Measurements from ENCODE around the gene NTM. TPM values are rescaled to one million over a fixed set of nuclear protein-coding genes. Genes with fewer than 3 reads are reported as not detected.

Gene NTM
- total RNA-seq, 4 donors from 2014 or later, result 0.40 to 3.1 (median 2.1) TPM; not detected in 1

- intact Hi-C loops (cut with DNase I; ENCODE audit: low total_unique reads), result loop anchor here (5.0 kb wide), 1 partner anchor 1149 kb away; no protein-coding TSS in a partner anchor
- DNase-seq, result no peak
- Histone ChIP-seq H3K4me1 (no peaks in the 10 kb centered on the region), H3K4me3 (no peak overlapping the region), H3K27ac (no peak overlapping the region), H3K9me3 (no peaks in the 10 kb centered on the region), H3K27me3 (no peaks in the 10 kb centered on the region), H3K36me3 (no peaks in the 10 kb centered on the region)
- in situ Hi-C loops (cut with MboI; ENCODE audit: low pct_ligation_motif_present in 1 of 4, low pct_unique_long_range_greater_than_20kb in 1 of 4, low sequenced_read_pairs in 3 of 4), result no loop called here
- TF ChIP-seq POLR2AphosphoS5 (IDR thresholded peaks at IDR 0.05), result no peak
- no peak for TF ChIP-seq CTCF (IDR thresholded peaks at IDR 0.05)
- no peak for TF ChIP-seq EP300 (IDR thresholded peaks at IDR 0.05; ENCODE audit: low read depth)
- TF ChIP-seq POLR2A (IDR thresholded peaks at IDR 0.05), result no peak
- WGBS, 2 donors (ENCODE audit: low coverage in 1 of 2), result 40 to 46% methylated on average over 9 of the region's 9 CpGs
Observed at GRCh38 chr11:131626788-131627187, 256.4 kb downstream of the NTM start.

GRCh38 chr11:131628739-131629138, 258.3 kb downstream of the NTM start:
- no peak for DNase-seq
- H3K27me3 ChIP-seq, result no peaks in the 10 kb centered on the region
- intact Hi-C loops (cut with DNase I; ENCODE audit: low total_unique reads), result loop anchor here (5.0 kb wide), 1 partner anchor 1151 kb away; no protein-coding TSS in a partner anchor
- no peak overlapping the region for H3K27ac ChIP-seq
- WGBS, 2 donors (ENCODE audit: low coverage in 1 of 2), result 86% methylated on average over 4 to 6 of the region's 6 CpGs
- no peak for TF ChIP-seq POLR2AphosphoS5 (IDR thresholded peaks at IDR 0.05)
- no peak for TF ChIP-seq CTCF (IDR thresholded peaks at IDR 0.05)
- no peak for TF ChIP-seq EP300 (IDR thresholded peaks at IDR 0.05; ENCODE audit: low read depth)
- TF ChIP-seq POLR2A (IDR thresholded peaks at IDR 0.05), result no peak
- no peaks in the 10 kb centered on the region for H3K4me1 ChIP-seq
- in situ Hi-C loops (cut with MboI; ENCODE audit: low pct_ligation_motif_present in 1 of 4, low pct_unique_long_range_greater_than_20kb in 1 of 4, low sequenced_read_pairs in 3 of 4), result no loop called here
- no peaks in the 10 kb centered on the region for H3K36me3 ChIP-seq
- H3K4me3 ChIP-seq, result no peak overlapping the region
- no peaks in the 10 kb centered on the region for H3K9me3 ChIP-seq

GRCh38 chr11:131629925-131630540, 259.6 kb downstream of the NTM start:
- 74 to 93% methylated on average over 4 to 5 of the region's 5 CpGs for WGBS, 2 donors (ENCODE audit: low coverage in 1 of 2)
- Histone ChIP-seq H3K36me3 (no peaks in the 10 kb centered on the region), H3K27ac (no peak overlapping the region)

GRCh38 chr11:131632971-131633370, 262.6 kb downstream of the NTM start:
- Histone ChIP-seq H3K4me3 (no peak overlapping the region), H3K4me1 (no peaks in the 10 kb centered on the region), H3K27ac (no peak overlapping the region), H3K36me3 (no peaks in the 10 kb centered on the region), H3K9me3 (no peaks in the 10 kb centered on the region), H3K27me3 (no peaks in the 10 kb centered on the region)
- intact Hi-C loops (cut with DNase I; ENCODE audit: low total_unique reads), result no loop called here
- 71 to 84% methylated on average over 1 to 2 of the region's 2 CpGs for WGBS, 2 donors (ENCODE audit: low coverage in 1 of 2)
- in situ Hi-C loops (cut with MboI; ENCODE audit: low pct_ligation_motif_present in 1 of 4, low pct_unique_long_range_greater_than_20kb in 1 of 4, low sequenced_read_pairs in 3 of 4), result no loop called here
- DNase-seq, result no peak
- no peak for TF ChIP-seq POLR2A (IDR thresholded peaks at IDR 0.05)
- no peak for TF ChIP-seq POLR2AphosphoS5 (IDR thresholded peaks at IDR 0.05)
- no peak for TF ChIP-seq EP300 (IDR thresholded peaks at IDR 0.05; ENCODE audit: low read depth)
- no peak for TF ChIP-seq CTCF (IDR thresholded peaks at IDR 0.05)

More at GRCh38 chr11:131629925-131630540, 259.6 kb downstream of the NTM start:
- Histone ChIP-seq H3K4me1 (no peaks in the 10 kb centered on the region), H3K4me3 (no peak overlapping the region), H3K9me3 (no peaks in the 10 kb centered on the region), H3K27me3 (no peaks in the 10 kb centered on the region)
- TF ChIP-seq EP300 (IDR thresholded peaks at IDR 0.05; ENCODE audit: low read depth) (no peak), POLR2AphosphoS5 (IDR thresholded peaks at IDR 0.05) (no peak), CTCF (IDR thresholded peaks at IDR 0.05) (no peak), POLR2A (IDR thresholded peaks at IDR 0.05) (no peak)
- no peak for DNase-seq
- in situ Hi-C loops (cut with MboI; ENCODE audit: low pct_ligation_motif_present in 1 of 4, low pct_unique_long_range_greater_than_20kb in 1 of 4, low sequenced_read_pairs in 3 of 4) (no loop called here), intact Hi-C loops (cut with DNase I; ENCODE audit: low total_unique reads) (loop anchor here (5.0 kb wide), 1 partner anchor 1153 kb away; no protein-coding TSS in a partner anchor)

Measured in transverse colon (tissue), 4 donors.